ENCODE results near the gene TTC39B.

GRCh38 chr9:15278839-15279238, 28.2 kb downstream of the TTC39B start:
- no peak for TF ChIP-seq POLR2A (IDR thresholded peaks at IDR 0.05)
- no peak for TF ChIP-seq CTCF (IDR thresholded peaks at IDR 0.05)
